Activated T-cell treated with anti-CD3 and anti-CD28 coated beads for 24 hours (primary cell): ENCODE results near the gene KIAA1217.

ENCODE experiments used
- DNase-seq: peaks from one replicate; pipeline ENCODE4 v3.0.0-alpha.2; 2020; ENCODE audit warnings: low read depth

Gene KIAA1217

DNA sequence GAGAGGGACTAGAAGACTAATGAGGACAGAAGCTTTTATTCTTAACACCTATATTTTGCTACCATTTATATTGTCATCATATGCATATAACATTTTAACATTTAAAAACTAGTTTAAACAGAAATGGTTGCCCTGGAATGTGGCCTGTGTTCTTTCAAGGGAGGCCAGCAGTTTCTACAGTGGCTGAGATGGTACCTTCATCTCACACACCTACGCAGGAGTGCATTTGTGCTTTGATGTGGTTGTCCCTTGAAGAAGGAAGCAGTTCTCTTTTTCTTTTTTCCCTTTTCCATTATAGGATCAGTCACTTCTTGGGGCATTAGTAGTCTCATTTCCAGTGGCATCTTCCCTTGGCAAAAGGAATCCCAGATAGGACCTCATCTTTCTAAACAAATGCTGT is 38.9 kb downstream of the KIAA1217 start:
- no peak for DNase-seq

DNA sequence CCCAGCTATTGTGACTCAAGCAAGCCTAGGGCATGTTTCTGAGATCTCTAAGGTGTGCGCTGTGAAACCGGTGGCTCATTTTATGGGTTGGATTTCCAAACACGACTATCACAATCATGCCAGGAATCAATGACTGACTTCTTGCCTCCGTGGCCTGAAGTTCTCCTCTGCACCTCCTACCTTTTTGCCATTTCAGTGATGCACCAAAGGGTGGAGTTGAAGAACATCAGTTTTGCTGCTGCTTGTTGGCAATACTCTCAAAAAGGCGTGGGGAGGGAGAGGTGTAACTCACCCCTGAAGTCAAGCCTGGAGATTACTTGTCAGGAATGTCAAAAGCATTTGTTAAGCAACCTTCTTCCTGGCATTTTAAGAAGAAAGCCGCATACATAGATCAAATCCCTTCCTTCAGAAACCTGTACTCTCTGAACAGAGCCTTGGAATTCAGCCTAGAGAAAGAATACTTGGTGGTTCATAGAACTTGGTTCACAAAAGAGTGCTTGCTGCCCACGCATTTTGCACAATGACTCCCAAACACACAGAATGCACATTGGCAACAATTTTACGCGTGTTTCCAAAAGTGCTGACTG is 41.0 kb downstream of the KIAA1217 start:
- DNase-seq, result no peak

DNA sequence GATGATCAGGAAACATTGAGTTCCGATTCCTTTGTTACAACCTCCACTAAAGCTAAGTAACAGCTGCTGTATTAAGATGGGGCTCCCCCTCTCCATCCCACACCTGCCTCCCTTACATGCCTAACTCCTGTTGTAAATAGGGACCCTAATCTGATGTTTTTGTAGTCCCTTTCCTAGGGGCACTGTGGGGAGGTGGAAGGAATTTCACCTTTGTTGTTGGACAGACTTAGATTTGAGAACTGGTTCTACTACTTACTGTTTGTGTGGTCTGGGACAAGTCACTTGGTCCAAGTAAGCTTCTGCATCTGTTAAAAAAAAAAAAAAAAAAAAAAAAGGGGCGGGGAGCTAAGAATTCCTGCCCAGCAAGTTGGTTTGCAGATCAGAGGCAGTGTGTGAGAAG is 42.6 kb downstream of the KIAA1217 start:
- DNase-seq, result no peak

DNA sequence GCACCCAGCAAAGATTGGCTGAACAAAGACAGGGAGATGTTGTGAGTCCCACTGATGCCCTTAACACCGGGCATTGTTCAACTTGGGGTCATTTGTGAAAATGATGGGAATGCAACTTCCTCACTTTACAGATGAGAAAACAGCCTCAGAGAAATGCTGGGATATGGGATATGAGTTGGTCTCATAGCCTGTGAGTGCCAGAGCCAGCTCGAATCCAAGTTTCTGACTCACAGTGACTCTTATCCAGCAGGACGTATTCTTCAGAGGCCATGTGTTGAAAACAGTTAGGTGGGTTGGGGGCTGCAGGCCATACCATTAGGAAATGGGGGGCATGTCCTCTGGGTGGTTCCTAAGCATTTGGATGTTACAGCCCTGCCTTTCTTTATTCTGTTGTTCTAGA is 45.2 kb downstream of the KIAA1217 start:
- no peak for DNase-seq

DNA sequence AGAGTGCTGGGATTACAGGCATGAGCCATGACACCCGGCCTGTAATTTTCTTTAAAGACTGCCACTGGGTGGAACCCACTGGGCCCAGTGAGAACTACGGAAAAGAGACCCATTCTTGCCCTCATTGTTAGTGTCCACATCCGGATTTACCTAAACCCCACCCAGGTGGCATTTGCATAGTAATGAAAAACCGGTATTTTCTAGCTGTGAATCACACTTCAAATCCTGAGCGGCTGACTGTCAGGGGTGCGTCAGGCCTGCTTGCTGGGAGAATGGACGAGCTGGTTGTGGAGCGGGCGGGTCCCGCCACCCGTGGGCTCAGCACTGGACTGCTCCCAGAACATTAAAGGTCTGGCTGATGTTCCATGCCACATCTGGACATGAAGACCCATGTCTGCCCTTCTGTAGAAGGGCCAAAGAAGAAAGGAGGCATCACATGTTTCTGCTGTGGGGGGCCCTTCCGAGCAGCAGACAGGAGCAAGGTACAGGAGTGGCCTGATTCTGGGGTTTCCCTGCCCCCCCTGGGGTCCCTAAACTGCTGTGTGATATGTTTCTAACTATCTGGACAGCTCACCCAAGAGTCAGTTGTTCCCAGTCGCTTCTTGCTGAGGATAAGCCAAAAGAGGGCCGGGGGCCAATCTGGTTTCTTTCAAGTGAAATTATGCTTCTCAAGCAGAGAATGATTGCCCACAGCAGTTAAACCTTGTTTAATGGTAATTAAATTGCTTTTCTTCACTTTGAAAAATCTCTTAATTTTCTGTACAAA is 46.4 kb downstream of the KIAA1217 start:
- no peak for DNase-seq

DNA sequence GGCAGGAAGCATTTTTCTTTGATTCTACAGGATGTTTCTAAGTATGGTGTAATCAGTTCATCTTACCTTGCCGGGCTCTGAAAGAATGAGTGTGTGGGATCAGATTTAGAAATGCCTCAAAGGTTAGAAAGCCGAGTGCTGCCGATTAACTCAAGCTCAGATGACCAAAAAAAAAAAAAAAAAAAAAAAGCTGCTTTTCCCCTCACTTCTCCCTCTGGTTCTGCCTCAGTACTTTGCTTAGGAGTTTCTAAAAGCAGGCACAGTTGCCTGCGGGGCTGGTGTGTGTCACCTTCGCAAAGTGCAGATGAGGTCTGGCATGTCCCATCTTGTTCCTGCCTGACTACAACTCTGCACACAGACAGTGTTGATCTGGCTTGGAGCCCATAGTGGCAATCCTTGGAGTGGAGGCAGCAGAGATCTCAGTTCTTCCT is 47.0 kb downstream of the KIAA1217 start:
- no peak for DNase-seq

DNA sequence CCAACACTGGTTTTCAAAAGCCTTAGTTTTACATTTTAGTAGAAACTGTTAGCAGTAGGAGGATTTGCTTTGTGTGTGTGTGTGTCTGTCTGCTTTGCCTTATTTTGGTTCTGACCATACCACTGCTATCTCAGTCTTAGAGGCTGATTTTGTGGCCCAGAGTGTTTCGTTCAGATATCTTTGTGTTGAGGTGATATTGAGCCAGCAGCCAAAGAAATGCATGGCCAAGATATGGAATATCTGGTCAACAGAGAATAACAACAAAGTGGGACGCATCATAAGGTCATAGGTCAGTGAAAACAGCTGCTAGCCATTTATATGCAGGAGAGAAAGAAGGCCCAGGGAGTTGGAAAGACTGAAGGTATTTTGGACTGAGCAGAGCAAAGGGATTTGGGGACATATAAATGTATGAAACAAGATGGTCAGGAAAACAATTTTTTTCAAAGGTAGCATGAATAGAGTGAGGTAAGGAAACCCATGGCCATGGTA is 47.7 kb downstream of the KIAA1217 start:
- no peak for DNase-seq

DNA sequence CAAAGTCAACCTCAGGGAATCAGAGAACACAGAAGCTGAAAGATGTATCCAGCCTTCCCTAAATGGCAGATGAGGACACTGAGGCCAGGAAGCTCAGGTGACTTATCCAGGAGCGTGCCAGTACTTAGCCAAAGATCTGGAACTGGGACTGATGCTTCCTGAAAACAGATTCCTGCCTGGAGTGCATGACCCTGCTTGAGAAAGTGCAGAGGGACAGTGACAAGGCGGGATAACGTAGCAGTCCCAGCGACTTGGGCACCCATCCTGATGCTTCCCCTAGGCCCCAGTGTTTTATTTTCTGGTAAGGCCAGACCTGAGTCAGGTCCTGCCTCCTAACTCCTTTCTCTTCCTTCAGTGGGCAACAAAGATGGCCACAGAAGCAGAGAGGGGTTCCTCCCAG is 48.6 kb downstream of the KIAA1217 start:
- no peak for DNase-seq

DNA sequence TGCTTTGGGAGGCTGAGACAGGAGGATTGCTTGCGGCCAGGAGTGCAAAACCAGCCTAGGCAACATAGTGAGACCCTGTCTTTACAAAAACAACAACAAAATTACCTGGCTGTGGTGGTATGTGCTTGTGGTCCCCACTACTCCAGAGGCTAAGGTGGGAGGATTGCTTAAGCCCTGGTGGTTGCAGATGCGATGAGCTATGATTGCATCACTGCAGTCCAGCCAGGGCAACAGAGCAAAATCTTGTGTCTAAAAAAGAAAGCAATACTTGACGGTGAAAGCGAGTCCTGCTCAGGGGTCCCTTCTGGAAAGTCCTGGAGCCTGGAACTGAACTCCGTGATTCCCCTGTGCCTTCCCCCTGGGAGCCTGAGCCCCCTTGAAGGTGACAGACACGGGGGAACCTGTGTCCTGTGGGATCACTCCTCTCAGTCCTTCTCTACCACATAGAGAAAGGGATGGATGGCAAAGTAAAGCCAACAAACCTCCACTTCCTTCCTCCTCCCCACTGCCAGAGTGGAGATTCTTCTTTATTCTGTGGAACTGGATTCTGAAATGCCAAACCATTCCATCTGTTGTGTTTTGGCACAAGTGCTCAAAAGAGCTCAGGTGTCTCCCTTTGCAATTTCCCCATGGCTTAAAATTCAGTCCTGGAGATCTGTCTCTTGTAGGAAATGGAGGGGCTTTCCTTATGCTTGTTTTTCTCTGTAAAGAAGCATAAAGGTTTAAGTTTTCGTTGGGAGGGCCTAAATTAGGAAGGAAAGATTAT is 50.6 kb downstream of the KIAA1217 start:
- DNase-seq, result no peak

DNA sequence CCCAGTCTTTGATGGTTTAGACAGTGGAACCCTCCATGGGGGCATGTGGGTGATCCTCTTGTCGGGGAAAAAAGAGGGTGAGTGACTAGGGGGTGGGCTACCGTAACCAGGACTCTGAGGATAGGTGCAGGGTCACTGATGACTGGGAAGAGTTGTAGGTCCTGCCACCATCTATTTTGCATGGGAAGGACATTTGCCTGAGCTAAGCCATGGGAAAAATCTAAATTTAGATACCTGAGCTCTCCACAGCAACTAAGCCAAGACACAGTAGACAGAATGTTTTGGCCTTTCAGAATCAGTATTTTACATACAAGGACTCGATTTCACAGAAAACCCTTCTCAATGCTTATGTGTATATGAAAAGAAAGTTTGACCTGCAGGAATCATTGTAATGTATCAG is 52.7 kb downstream of the KIAA1217 start:
- no peak for DNase-seq

DNA sequence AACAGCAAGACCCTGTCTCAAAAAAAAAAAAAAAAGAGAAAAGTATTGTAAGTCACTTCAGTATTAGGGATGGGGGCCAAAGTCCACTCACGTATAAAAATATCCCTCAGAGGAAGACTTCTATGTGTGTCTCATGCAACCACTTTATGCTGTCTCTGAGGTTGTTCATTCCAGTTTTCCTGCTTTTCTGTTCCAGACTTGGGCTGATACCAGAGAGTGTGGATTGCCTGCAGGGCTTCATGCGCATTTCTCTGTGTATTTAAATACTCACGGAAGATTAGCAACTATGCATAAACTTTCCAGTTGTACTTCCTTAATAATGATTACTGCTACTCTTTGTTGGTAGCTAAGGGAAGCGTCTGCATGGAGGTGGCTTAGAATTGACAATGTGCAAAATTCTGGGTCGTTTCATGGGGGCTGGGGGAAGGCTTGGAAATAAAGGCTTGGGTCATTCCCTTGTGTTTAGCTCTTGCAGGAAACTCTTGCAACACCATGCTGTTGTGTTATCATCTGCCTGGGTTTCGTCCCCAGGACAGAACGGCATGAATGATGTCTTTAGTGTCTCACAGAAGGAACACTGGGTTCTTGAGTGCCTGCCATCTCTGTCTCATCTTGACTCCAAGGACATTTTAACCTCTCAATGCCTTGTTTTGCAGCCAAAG is 54.1 kb downstream of the KIAA1217 start:
- DNase-seq, result no peak

DNA sequence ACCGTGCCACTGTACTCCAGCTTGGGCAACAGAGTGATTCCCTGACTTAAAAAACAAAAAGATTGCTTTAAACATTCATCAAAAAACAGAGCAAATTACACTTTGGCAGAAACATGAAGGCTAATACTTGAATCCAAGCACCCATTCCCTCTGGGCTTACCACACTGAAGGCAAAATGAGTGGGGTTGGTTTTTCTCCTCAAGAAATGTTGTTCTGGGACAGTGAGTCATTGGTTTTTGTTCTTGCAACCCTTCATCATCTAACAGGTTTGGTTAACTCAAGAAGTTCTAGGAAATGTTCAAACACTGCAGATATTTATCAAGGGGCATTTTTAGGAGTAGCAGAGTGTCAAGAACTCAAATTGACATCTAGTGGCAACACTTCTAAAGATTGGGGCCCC is 60.5 kb downstream of the KIAA1217 start:
- no peak for DNase-seq

DNA sequence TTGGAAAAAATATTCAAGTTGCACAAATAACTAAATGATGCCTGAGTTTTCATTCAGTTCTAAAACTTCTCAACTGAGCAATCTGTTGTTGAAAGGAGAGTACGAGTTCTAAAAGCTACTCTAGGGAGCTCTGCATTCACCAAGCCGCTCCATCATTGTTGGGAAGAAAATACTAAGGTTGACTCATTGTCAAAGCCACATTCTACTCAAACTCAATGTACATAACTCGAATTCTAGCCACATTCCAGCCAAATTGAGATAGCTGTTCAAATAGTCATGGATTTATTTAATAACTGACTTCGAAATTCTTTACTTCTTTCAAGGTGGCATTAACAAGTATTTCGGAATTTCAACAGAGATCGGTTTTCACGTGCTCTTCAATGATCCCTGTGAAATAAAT is 63.4 kb downstream of the KIAA1217 start:
- DNase-seq, result no peak

DNA sequence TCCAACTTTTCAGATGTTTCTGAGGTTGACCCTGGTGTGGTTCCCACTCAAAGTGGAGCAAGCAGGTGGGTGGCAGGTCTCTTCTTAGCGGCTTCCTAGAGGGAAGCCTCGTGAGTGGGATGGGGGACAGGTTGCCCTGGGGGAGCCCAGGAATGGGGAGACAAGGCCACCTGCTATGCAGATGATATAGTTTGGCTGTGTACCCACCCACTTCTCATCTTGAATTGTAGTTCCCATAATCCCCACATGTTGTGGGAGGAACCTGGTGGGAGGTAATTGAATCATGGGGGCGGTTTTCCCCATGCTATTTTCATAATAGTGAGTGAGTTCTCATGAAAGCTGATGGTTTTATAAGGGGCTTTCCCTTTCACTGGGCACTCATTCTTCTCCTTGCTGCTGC is 68.3 kb downstream of the KIAA1217 start:
- no peak for DNase-seq

DNA sequence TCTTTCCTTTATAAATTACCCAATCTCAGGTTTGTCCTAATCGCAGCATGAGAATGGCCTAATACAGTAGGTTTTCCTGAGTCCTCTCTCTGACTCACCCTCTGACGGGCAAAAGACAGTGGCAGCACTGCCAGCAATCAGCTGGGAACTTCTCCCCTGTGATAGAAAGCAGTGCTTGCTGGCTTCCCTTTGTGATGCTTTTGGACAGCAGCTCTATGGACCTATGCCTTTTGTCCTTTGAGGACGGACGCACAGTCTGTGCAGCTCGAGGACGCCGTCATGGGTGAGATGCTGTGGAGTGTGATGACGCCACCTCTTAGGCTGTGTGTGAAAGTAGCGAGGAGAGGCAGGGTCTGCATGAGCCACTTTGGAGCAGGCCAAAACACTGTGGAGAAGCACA is 68.8 kb downstream of the KIAA1217 start:
- DNase-seq, result no peak

DNA sequence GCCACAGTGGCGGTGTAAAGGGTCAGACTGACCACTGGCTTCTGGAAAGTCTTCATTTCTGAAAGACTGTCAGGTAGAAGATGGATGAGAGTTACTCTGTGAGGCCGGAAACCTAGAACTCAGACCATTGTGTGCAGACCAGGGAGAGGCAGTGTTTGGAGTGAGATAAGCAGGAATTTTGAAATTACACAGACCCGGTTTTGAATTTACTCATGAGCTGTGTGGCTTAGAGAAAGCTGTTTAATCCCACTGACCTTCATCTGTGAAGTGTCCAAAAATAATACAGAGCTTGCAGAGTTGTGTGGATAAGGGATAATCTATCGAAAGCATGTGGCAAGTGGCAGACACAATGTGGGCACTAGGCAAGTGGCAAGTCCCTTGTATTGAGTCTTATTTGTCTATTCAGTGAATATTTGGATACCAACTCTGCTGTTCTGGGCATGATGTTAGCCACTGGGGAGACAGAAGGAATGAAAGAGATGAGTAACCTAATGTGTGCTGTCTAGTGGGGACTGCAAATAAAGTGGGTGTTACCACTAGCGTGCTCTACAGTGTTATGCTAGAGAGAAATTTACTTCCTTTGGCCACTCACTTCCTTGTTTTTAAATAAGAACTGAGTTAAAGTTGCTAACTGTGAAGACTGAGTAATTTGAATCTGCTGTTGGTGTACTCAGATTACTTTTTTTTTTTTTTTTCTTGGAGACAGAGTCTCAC is 69.4 kb downstream of the KIAA1217 start:
- no peak for DNase-seq

DNA sequence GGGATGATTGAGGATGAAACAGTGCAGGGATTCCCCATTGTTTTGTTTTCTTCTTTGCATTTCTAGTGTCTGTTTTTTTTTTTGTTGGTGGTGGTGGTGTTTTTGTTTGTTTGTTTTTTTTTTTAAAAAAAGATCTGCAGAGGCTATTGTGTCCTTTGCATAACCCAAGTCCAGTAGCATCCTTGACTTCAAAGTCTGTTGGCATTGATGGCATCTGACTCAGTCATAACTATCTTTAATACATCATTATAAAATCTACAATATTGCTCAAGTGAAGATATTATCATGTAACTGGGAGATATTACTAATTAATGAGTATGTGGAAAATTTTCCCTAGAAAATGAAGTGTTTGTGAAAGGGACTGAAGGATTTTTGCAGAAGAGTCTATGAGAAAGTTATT is 70.2 kb downstream of the KIAA1217 start:
- no peak for DNase-seq

DNA sequence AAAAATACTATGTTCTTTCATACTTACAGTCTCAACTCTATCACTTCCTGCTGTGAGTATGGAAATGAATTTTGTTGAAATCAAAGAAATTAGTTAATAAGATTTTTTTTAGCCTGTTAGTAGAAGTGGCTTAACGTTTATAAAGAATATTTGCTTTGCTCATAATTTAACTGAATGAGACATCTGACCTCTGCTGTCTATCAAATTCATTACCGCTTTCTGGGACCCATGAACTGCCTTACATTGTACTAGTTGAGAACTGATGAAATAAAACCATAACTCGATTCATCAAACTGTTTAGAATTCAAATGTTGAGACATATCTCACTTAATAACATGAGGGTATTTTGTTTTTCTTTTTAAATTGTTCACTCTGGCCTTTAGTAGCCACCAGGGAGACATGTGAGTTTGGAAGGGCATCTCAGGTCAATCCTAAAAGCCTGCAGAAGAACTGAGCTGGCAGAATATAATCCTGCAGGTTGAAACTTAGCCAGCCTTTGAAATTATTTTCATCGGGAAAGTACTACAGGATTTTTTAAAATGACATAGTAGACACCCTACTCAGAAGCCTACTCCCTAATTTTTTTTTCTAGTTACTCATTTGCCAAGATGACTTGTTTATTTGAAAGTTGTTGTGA is 78.7 kb downstream of the KIAA1217 start:
- no peak for DNase-seq

DNA sequence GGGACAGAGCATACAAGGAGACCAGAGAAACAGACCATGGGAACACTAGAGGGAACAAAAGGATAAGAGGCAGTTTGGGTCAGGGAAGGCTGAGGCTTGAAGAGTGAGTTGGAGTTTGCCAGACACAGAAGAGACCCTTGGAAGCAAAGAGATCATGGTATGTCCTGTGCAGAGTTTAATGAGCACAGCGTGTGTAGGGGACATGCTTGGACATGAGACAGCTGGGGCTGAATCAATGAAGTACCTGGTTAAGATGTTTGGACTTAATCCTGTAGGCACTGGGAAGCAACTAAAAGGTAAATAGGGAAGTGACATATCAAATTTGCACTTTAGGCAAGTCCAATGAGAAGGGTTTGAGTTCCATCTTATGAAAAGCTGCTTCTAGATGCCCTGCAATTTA is 79.6 kb downstream of the KIAA1217 start:
- DNase-seq, result no peak

DNA sequence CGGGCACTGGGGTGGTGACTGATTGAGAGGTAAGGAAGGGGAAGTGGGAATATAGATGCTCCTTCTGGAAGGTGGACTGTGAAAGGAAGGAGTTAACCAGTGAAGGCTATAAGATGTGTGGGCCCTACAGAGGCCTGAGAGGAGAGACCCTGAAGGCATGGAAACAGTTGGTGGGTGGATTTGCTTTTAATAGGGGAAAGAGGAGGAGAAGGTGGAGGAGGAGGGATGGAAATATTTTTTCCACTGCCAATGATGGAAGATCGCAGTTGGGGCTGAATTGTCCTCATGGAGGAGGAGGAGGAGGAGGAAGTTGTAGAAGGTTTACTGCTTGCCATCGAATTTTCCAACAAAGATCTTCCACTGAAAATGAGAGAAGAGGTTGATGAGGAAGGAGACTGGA is 80.3 kb downstream of the KIAA1217 start:
- no peak for DNase-seq
